B cell (primary cell): ENCODE data around the gene MINDY4B. TPM values are rescaled to one million over a fixed set of nuclear protein-coding genes. Genes with fewer than 3 reads are reported as not detected.

Experiments
- ATAC-seq: fragments of 200-7000 bp; cut with Tn5 transposase; one replicate; pipeline ENCODE4 v1.10.0; 2021; ENCODE audit warnings: low read depth, mild to moderate bottlenecking, moderate number of reproducible peaks, moderate library complexity
- CTCF ChIA-PET: fragments of 350-600 bp; sonication (Branson Sonifier 250); formaldehyde crosslinking; loops from one replicate; lab custom pipeline; 2021; ENCODE audit warnings: antibody characterized with exemption, inconsistent platforms; lab: Charles Lee
- POLR2A ChIA-PET: fragments of 350-600 bp; sonication (Branson Sonifier 250); formaldehyde crosslinking; loops from one replicate; lab custom pipeline; 2021; ENCODE audit warnings: antibody characterized with exemption; lab: Charles Lee
- DNase-seq: peaks from one replicate; pipeline ENCODE4 v3.0.0; 2013
- H2AFZ ChIP-seq: 2 replicates; pipeline ENCODE4 v1.6.1; 2012; ENCODE audit warnings: mild to moderate bottlenecking, low read depth, low read length; ENCODE audit not compliant: insufficient read depth, poor library complexity, severe bottlenecking
- H3K27ac ChIP-seq, 2 donors: 1 replicate in 1 of 2; 2 replicates in 1 of 2; pipeline ENCODE4 v1.5.1; 2012 to 2013; ENCODE audit warnings: low read length in 2 of 2, mild to moderate bottlenecking in 2 of 2, moderate library complexity in 1 of 2
- H3K27me3 ChIP-seq, 4 experiments: fragments of 200-600 bp in 1 of 4; sonication (generic) in 1 of 4; replicated peaks in 1 of 4; 1 replicate in 2 of 4; 2 replicates in 2 of 4; pipeline versions ENCODE4 v1.6.1 to v1.7.0; 2013 to 2016; ENCODE audit warnings: low read length in 3 of 4, mild to moderate bottlenecking in 2 of 4, mixed read lengths in 1 of 4, moderate library complexity in 1 of 4; ENCODE audit not compliant: insufficient read depth in 4 of 4, control insufficient read depth in 3 of 4; ENCODE audit errors: control extremely low read depth in 1 of 4
- H3K36me3 ChIP-seq, 2 experiments: replicated peaks in 1 of 2; 1 replicate in 1 of 2; 2 replicates in 1 of 2; pipeline versions ENCODE4 v1.6.1 to v1.7.1; 2013; ENCODE audit warnings: low read length in 1 of 2; ENCODE audit not compliant: insufficient read depth in 2 of 2, control insufficient read depth in 1 of 2; ENCODE audit errors: control extremely low read depth in 1 of 2, extremely low read depth in 1 of 2
- H3K4me1 ChIP-seq, 2 donors: fragments of 200-600 bp in 1 of 2; sonication (generic) in 1 of 2; 1 replicate in 1 of 2; 2 replicates in 1 of 2; pipeline versions ENCODE4 v1.5.1 to v1.6.1; 2013 to 2017; ENCODE audit warnings: low read length in 2 of 2; ENCODE audit not compliant: control insufficient read depth in 2 of 2, insufficient read depth in 2 of 2
- H3K4me2 ChIP-seq: replicated peaks from 2 replicates; pipeline ENCODE3; 2012; ENCODE audit warnings: mild to moderate bottlenecking, low read depth, low read length; ENCODE audit not compliant: poor library complexity, severe bottlenecking
- H3K4me3 ChIP-seq, 5 experiments: fragments of 200-600 bp in 1 of 5; sonication (generic) in 1 of 5; 1 replicate in 3 of 5; 2 replicates in 2 of 5; pipeline versions ENCODE4 v1.5.1 to v1.7.0; 2011 to 2016; ENCODE audit warnings: low read length in 4 of 5, mild to moderate bottlenecking in 4 of 5, low read depth in 2 of 5, control low read depth in 1 of 5, moderate library complexity in 1 of 5; ENCODE audit not compliant: insufficient read depth in 1 of 5; ENCODE audit errors: control extremely low read depth in 1 of 5, extremely low read depth in 1 of 5
- H3K79me2 ChIP-seq: fragments of 200-600 bp; sonication (generic); one replicate; pipeline ENCODE4 v1.6.0; 2016; ENCODE audit warnings: low read length; ENCODE audit not compliant: control insufficient read depth, insufficient read depth
- H3K9ac ChIP-seq: fragments of 200-600 bp; sonication (generic); 2 replicates; pipeline ENCODE4 v1.6.1; 2017; ENCODE audit warnings: mild to moderate bottlenecking, low read length, moderate library complexity
- H3K9me3 ChIP-seq, 3 donors: one replicate each; pipeline versions ENCODE4 v1.6.1 to v1.7.1; 2013; ENCODE audit warnings: low read length in 2 of 3; ENCODE audit not compliant: control insufficient read depth in 2 of 3, insufficient read depth in 1 of 3; ENCODE audit errors: control extremely low read depth in 1 of 3
- H4K20me1 ChIP-seq: 2 replicates; pipeline ENCODE4 v1.6.0; 2012; ENCODE audit warnings: mild to moderate bottlenecking, low read length; ENCODE audit not compliant: insufficient read depth, control insufficient read depth, poor library complexity, severe bottlenecking
- H3K27ac Mint-ChIP-seq: one replicate; pipeline ENCODE4 v1.8.0; 2021; ENCODE audit warnings: mixed read lengths
- H3K27me3 Mint-ChIP-seq: one replicate; pipeline ENCODE4 v1.8.0; 2021; ENCODE audit warnings: mixed read lengths
- H3K4me1 Mint-ChIP-seq: one replicate; pipeline ENCODE4 v1.8.0; 2021; ENCODE audit warnings: mixed read lengths
- H3K4me3 Mint-ChIP-seq: one replicate; pipeline ENCODE4 v1.8.0; 2021; ENCODE audit warnings: mixed read lengths
- H3K9me3 Mint-ChIP-seq: one replicate; pipeline ENCODE4 v1.8.0; 2022; ENCODE audit warnings: mixed read lengths; ENCODE audit not compliant: insufficient read depth
- EZH2 ChIP-seq: IDR thresholded peaks from 2 replicates; pipeline ENCODE4 v1.6.1; 2012; ENCODE audit warnings: borderline replicate concordance, low read depth, mild to moderate bottlenecking, moderate library complexity, low read length; ENCODE audit not compliant: insufficient read depth, poor library complexity, severe bottlenecking
- WGBS: methylation state at CpG from one replicate; pipeline ENCODE4 v1.1.5; 2013; ENCODE audit warnings: missing lambda C conversion rate; ENCODE audit not compliant: insufficient coverage; 5-methylcytosine and 5-hydroxymethylcytosine counted together
- intact Hi-C: fragments of 100-400 bp; cut with micrococcal nuclease; formaldehyde crosslinking; loops from one replicate; pipeline ENCODE4 v1.10.0; 2022
- polyA plus RNA-seq: library from polyadenylated mRNA; depleted of rRNA; stranded (reverse); fragments of >200 nt; gene quantifications from 2 replicates; pipeline ENCODE4 v1.2.3, GENCODE V29; 2012
- total RNA-seq, 2 donors: library from RNA; stranded (reverse); fragments of 120-200 nt in 1 of 2; gene quantifications; 1 replicate in 1 of 2; 2 replicates in 1 of 2; pipeline versions ENCODE4 v1.2.3 to v1.2.4, GENCODE V29; 2013 to 2022
- TF ChIP-seq, protein P1 (sequence below): fragments of 200-600 bp; IDR thresholded peaks from one replicate; pipeline ENCODE4 v1.8.0; 2022; ENCODE audit warnings: antibody characterized with exemption, mild to moderate bottlenecking

The MINDY4B gene
- total and polyA plus RNA-seq, 2 donors (not counting 1 experiment from before 2014, with no cell fraction given), result not detected

DNA sequence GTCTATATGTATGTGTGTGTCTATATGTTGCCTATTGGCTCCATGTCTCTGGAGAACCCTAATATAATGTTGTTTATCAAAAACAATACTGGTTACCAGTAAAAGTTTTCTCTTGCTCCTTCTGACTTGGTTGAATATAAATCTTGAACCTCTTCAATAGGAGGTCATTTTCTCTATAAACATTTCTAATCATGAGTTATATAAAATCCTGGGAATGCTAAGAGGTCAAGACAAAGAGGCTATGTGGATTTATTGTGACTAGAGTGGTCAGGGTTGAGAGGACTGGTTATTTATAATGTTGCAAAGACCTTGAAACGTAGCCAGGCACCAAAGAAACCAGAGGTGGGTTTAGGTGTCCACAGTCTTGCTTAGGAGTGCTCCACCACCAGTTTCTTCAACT lies 1.2 kb upstream of the MINDY4B start:
- WGBS, result no CpG with 5 or more reads among the region's 1 CpG
- Histone ChIP-seq H3K36me3 (no peaks in the 10 kb centered on the region), H4K20me1 (no peaks in the 10 kb centered on the region), H3K27me3 (peaks cover 0 to 3% (median 0%) of the 10 kb centered on the region in 4 experiments), H3K79me2 (no peaks in the 10 kb centered on the region), H3K4me2 (no peak overlapping the region), H3K9ac (no peak overlapping the region), H2AFZ (no peak overlapping the region), H3K4me1 (no peaks in the 10 kb centered on the region), H3K27ac (no peak overlapping the region), H3K4me3 (no peak overlapping the region), H3K9me3 (no peaks in the 10 kb centered on the region)
- no peak for DNase-seq
- H3K4me1 Mint-ChIP-seq, result no peaks in the 10 kb centered on the region
- POLR2A ChIA-PET, result no interaction called here
- no peak overlapping the region for H3K4me3 Mint-ChIP-seq
- intact Hi-C loops, result no loop called here
- H3K27me3 Mint-ChIP-seq, result peaks cover 43% of the 10 kb centered on the region
- ATAC-seq, result no peak
- H3K27ac Mint-ChIP-seq, result no peak overlapping the region
- H3K9me3 Mint-ChIP-seq, result no peaks in the 10 kb centered on the region
- no peak for TF ChIP-seq EZH2
- TF ChIP-seq, protein P1, sequence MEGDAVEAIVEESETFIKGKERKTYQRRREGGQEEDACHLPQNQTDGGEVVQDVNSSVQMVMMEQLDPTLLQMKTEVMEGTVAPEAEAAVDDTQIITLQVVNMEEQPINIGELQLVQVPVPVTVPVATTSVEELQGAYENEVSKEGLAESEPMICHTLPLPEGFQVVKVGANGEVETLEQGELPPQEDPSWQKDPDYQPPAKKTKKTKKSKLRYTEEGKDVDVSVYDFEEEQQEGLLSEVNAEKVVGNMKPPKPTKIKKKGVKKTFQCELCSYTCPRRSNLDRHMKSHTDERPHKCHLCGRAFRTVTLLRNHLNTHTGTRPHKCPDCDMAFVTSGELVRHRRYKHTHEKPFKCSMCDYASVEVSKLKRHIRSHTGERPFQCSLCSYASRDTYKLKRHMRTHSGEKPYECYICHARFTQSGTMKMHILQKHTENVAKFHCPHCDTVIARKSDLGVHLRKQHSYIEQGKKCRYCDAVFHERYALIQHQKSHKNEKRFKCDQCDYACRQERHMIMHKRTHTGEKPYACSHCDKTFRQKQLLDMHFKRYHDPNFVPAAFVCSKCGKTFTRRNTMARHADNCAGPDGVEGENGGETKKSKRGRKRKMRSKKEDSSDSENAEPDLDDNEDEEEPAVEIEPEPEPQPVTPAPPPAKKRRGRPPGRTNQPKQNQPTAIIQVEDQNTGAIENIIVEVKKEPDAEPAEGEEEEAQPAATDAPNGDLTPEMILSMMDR, result no peak
- CTCF ChIA-PET, result no interaction called here

DNA sequence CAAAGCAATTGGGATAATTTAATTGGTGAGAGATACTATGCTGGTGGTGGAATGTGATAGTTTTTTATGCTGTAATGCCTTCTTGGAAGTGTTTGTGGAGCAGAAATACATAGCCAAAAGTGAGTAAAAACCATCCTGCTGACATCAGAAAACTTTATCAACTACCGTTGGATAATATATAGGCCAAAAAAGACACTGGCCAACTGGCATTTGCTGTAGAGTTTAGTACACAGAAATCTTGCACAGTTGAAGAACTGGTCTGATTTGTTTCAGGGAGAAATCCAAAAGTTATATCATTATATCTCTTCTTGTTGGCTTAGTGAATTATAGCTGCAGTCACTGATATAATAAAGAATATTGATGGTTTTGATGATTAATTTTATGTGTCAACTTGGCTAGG lies 507 bp upstream of the MINDY4B start:
- peaks cover 38% of the 10 kb centered on the region for H3K27me3 Mint-ChIP-seq
- no peak for TF ChIP-seq EZH2
- TF ChIP-seq, protein P1, result no peak
- Histone ChIP-seq H3K9me3 (no peaks in the 10 kb centered on the region), H3K79me2 (no peaks in the 10 kb centered on the region), H3K4me3 (no peak overlapping the region), H3K9ac (no peak overlapping the region), H2AFZ (no peak overlapping the region), H3K27ac (no peak overlapping the region), H3K36me3 (no peaks in the 10 kb centered on the region), H3K4me2 (no peak overlapping the region), H4K20me1 (no peaks in the 10 kb centered on the region), H3K27me3 (peaks cover 0 to 3% (median 0%) of the 10 kb centered on the region in 4 experiments), H3K4me1 (no peaks in the 10 kb centered on the region)
- ChIA-PET CTCF (no interaction called here), POLR2A (no interaction called here)
- intact Hi-C loops, result no loop called here
- no peaks in the 10 kb centered on the region for H3K4me1 Mint-ChIP-seq
- H3K4me3 Mint-ChIP-seq, result no peak overlapping the region
- DNase-seq (no peak), ATAC-seq (no peak)
- no CpG with 5 or more reads among the region's 1 CpG for WGBS
- H3K27ac Mint-ChIP-seq, result no peak overlapping the region
- H3K9me3 Mint-ChIP-seq, result no peaks in the 10 kb centered on the region
